GM12878 (cell line): ENCODE results near the gene GAR1. TPM values are rescaled to one million over a fixed set of nuclear protein-coding genes. Genes with fewer than 3 reads are reported as not detected.

Experiments used
- ATAC-seq: fragments of 200-7000 bp; cut with Tn5 transposase; 3 replicates; pipeline ENCODE4 v1.9.1; 2020; ENCODE audit warnings: mild to moderate bottlenecking, moderate library complexity
- BruUV-seq: library from RNA; stranded (reverse); fragments of 400-500 nt; replicated peaks from 2 replicates; lab custom pipeline; 2021; lab: Mats Ljungman, UMichigan
- CTCF ChIA-PET: fragments of 300-600 bp; sonication (Branson Sonifier 250); formaldehyde crosslinking; extraction: SDS; loops from one replicate; lab custom pipeline; 2021; ENCODE audit warnings: inconsistent platforms; lab: Yijun Ruan, JAX
- POLR2A ChIA-PET: fragments of 350-600 bp; formaldehyde crosslinking; extraction: SDS; loops from one replicate; lab custom pipeline; 2021; ENCODE audit warnings: inconsistent platforms; lab: Charles Lee
- RAD21 ChIA-PET: fragments of 300-600 bp; sonication (Branson Sonifier 250); formaldehyde crosslinking; loops from one replicate; lab custom pipeline; 2023; ENCODE audit warnings: antibody characterized with exemption; ENCODE audit not compliant: unreplicated experiment; lab: Charles Lee
- SMC1A ChIA-PET: fragments of 300-600 bp; sonication (Branson Sonifier 250); formaldehyde crosslinking; loops from one replicate; lab custom pipeline; 2023; ENCODE audit not compliant: unreplicated experiment, uncharacterized antibody; lab: Charles Lee
- DNase-seq: peaks from one replicate; pipeline ENCODE4 v3.0.0-alpha.2; 2011; ENCODE audit warnings: low read depth, low spot score
- FAIRE-seq: peaks from 3 replicates; lab custom pipeline; 2011; peaks lifted over from hg19 to GRCh38; lab: Jason Lieb, UNC
- H2AFZ ChIP-seq: 2 replicates; pipeline ENCODE4 v1.6.0; 2011; ENCODE audit warnings: low read depth, low read length, control low read depth; ENCODE audit not compliant: control insufficient read depth
- H3K27ac ChIP-seq: 2 replicates; pipeline ENCODE4 v1.5.1; 2011; ENCODE audit warnings: control low read depth; ENCODE audit not compliant: control insufficient read depth, insufficient read depth
- H3K27me3 ChIP-seq, 2 experiments: replicated peaks in 1 of 2; 2 replicates each; pipeline versions ENCODE4 v1.6.0 to v1.6.1; 2011; ENCODE audit warnings: low read length in 1 of 2; ENCODE audit not compliant: control insufficient read depth in 2 of 2, insufficient read depth in 2 of 2
- H3K36me3 ChIP-seq, 2 experiments: 2 replicates each; pipeline ENCODE4 v1.5.1; 2011; ENCODE audit warnings: low read length in 1 of 2; ENCODE audit not compliant: control insufficient read depth in 2 of 2, insufficient read depth in 2 of 2
- H3K4me1 ChIP-seq: 2 replicates; pipeline ENCODE4 v1.6.1; 2011; ENCODE audit warnings: mild to moderate bottlenecking, low read length, moderate library complexity, mixed read lengths; ENCODE audit not compliant: control insufficient read depth, insufficient read depth
- H3K4me2 ChIP-seq: 2 replicates; pipeline ENCODE4 v1.6.0; 2011; ENCODE audit warnings: control low read depth; ENCODE audit not compliant: control insufficient read depth, insufficient read depth
- H3K4me3 ChIP-seq: fragments of 200-600 bp; sonication (generic); 2 replicates; pipeline ENCODE4 v1.5.1; 2016
- H3K79me2 ChIP-seq: 2 replicates; pipeline ENCODE4 v1.6.0; 2011; ENCODE audit warnings: low read length; ENCODE audit not compliant: control insufficient read depth, insufficient read depth
- H3K9ac ChIP-seq: 2 replicates; pipeline ENCODE4 v1.8.0; 2011; ENCODE audit warnings: low read length, control low read depth, mixed read lengths; ENCODE audit not compliant: control insufficient read depth, insufficient read depth
- H3K9me3 ChIP-seq: replicated peaks from 3 replicates; pipeline ENCODE4 v1.5.1; 2011; ENCODE audit warnings: mild to moderate bottlenecking, low read length; ENCODE audit not compliant: control insufficient read depth, insufficient read depth
- H4K20me1 ChIP-seq: 2 replicates; pipeline ENCODE4 v1.6.0; 2011; ENCODE audit not compliant: control insufficient read depth, insufficient read depth
- ATF7 ChIP-seq: fragments of 450-650 bp; IDR thresholded peaks from 2 replicates; pipeline ENCODE4 v1.6.1; 2016; ENCODE audit warnings: low read depth, mild to moderate bottlenecking
- FOXK2 ChIP-seq: fragments of 450-650 bp; IDR thresholded peaks from 2 replicates; pipeline ENCODE4 v1.6.1; 2017; ENCODE audit warnings: mild to moderate bottlenecking, moderate library complexity
- KAT2A ChIP-seq: conservative IDR thresholded peaks from 2 replicates; pipeline ENCODE4 v1.6.1; 2011; ENCODE audit warnings: low read depth, low read length; ENCODE audit not compliant: control insufficient read depth
- KLF5 ChIP-seq: fragments of 450-650 bp; IDR thresholded peaks from 2 replicates; pipeline ENCODE4 v1.6.1; 2014; ENCODE audit warnings: mild to moderate bottlenecking; ENCODE audit not compliant: partially characterized antibody
- NFIC ChIP-seq: IDR thresholded peaks from 2 replicates; pipeline ENCODE4 v1.6.1; 2012; ENCODE audit warnings: low read depth, mild to moderate bottlenecking, inconsistent platforms, low read length, moderate library complexity
- NFXL1 ChIP-seq: fragments of 450-650 bp; IDR thresholded peaks from 2 replicates; pipeline ENCODE4 v1.6.1; 2017; ENCODE audit warnings: antibody characterized with exemption, mild to moderate bottlenecking, borderline replicate concordance
- NR2C2 ChIP-seq: IDR thresholded peaks from 2 replicates; pipeline ENCODE4 v1.6.1; 2011; ENCODE audit warnings: borderline replicate concordance, low read depth; ENCODE audit not compliant: control insufficient read depth, insufficient read length
- RAD21 ChIP-seq: IDR thresholded peaks from 2 replicates; pipeline ENCODE4 v1.6.1; 2011; ENCODE audit warnings: mild to moderate bottlenecking, low read depth, low read length, moderate library complexity; ENCODE audit not compliant: insufficient read depth
- SMAD1 ChIP-seq: fragments of 450-650 bp; IDR thresholded peaks from 2 replicates; pipeline ENCODE4 v1.6.1; 2018; ENCODE audit warnings: mild to moderate bottlenecking, low read depth; ENCODE audit not compliant: partially characterized antibody
- SUPT20H ChIP-seq: IDR thresholded peaks from 2 replicates; pipeline ENCODE4 v1.6.1; 2011; ENCODE audit warnings: low read depth, mild to moderate bottlenecking, low read length, moderate library complexity, borderline replicate concordance; ENCODE audit not compliant: control insufficient read depth
- TCF7 ChIP-seq: IDR thresholded peaks from 2 replicates; pipeline ENCODE4 v1.6.1; 2014; ENCODE audit warnings: antibody characterized with exemption, borderline replicate concordance
- WGBS: methylation state at CpG from one replicate; pipeline ENCODE4 v1.1.6; 2016; ENCODE audit warnings: low lambda C conversion rate; ENCODE audit not compliant: insufficient replicate concordance, insufficient coverage; ENCODE audit errors: missing lambda C conversion rate; 5-methylcytosine and 5-hydroxymethylcytosine counted together
- in situ Hi-C: fragments of 300-500 bp; cut with MboI; formaldehyde crosslinking; loops from 9 replicates; pipeline ENCODE4 v1.14.3; 2018; ENCODE audit warnings: mixed read lengths
- intact Hi-C: fragments of 100-400 bp; cut with micrococcal nuclease; formaldehyde crosslinking; loops from one replicate; pipeline ENCODE4 v1.14.2; 2022; ENCODE audit not compliant: unreplicated experiment
- polyA plus RNA-seq, 11 experiments: library from polyadenylated mRNA; depleted of rRNA in 4 of 11; unstranded in 6 of 11; stranded (reverse) in 5 of 11; fragments of >200 nt; fragmentation: Nextera tagmentation in 4 of 11; fragmentation: Illumina TruSeq in 1 of 11; extraction: Ambion mirVana in 4 of 11; extraction: Trizol in 1 of 11; gene quantifications; 1 replicate in 1 of 11; 2 replicates in 10 of 11; pipeline versions ENCODE4 v1.2.1 to v1.2.3, GENCODE V29; 2011 to 2016; ENCODE audit warnings: inconsistent platforms in 2 of 11, missing spikeins in 2 of 11, low read depth in 1 of 11
- total RNA-seq, 4 experiments: library from RNA; depleted of rRNA in 3 of 4; stranded (reverse); fragments of >200 nt in 3 of 4; fragmentation: Illumina TruSeq in 1 of 4; extraction: Trizol in 1 of 4; gene quantifications; 2 replicates each; pipeline versions ENCODE4 v1.2.1 to v1.2.3, GENCODE V29; 2013 to 2021
- TF ChIP-seq, protein P1 (sequence below): IDR thresholded peaks from 2 replicates; pipeline ENCODE4 v1.6.1; 2011; ENCODE audit warnings: borderline replicate concordance, low read depth, mild to moderate bottlenecking, moderate library complexity, mixed read lengths, low read length; ENCODE audit not compliant: insufficient read depth; ENCODE audit errors: extremely low read length
- TF ChIP-seq, protein P2 (sequence below): fragments of 450-650 bp; formaldehyde crosslinking; IDR thresholded peaks from 2 replicates; pipeline ENCODE4 v1.5.0; 2022; ENCODE audit warnings: mild to moderate bottlenecking, missing genetic modification characterization

GAR1 gene
- total and polyA plus RNA-seq, 10 of the 15 experiments (the other 5 are each of a cell fraction or from before 2014, with no cell fraction given), result 11.7 to 76.3 (median 29.8) TPM

DNA sequence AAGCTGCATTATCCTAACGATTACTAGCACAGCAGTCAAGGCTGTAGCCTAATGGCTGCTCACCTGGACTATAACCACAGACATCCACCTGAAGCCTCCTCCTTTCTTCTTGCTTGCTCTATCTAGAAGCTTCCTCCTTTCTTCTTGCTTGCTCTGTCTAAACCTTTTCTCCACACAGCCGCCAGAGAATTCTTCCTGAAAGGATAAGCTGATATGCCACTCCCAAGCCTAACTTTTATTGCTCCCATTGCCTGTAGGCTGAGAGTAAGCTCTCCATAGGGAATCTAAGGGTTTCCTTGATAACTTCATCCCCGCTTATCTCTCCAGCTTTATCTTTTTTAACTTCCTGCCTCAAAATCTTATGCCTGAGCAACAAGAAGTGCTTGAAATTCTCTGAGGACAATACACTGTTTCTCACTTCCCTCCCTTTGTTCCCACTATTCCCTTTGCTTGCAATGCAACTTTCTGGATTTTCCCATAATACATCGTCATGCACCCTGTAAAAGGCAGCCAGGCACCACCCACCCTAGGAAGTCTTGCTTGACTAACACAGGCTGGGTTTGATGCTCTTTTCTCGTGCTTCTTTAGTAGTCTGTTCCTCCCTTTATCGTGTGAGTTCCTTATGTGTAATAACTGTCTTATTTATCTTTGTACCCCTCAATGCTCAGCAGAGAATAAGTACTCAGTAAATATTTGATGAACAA lies 31.0 kb downstream of the GAR1 start:
- no peak for ATAC-seq
- Histone ChIP-seq H3K36me3 (no peaks in the 10 kb centered on the region), H3K4me2 (no peak overlapping the region), H3K27me3 (no peaks in the 10 kb centered on the region), H4K20me1 (no peaks in the 10 kb centered on the region), H3K79me2 (no peaks in the 10 kb centered on the region), H3K9me3 (no peaks in the 10 kb centered on the region), H3K4me3 (no peak overlapping the region), H3K4me1 (no peaks in the 10 kb centered on the region), H3K9ac (no peak overlapping the region), H3K27ac (no peak overlapping the region), H2AFZ (no peak overlapping the region)
- POLR2A ChIA-PET, result no interaction called here
- no peak for DNase-seq
- CTCF ChIA-PET, result interaction anchor here (0.6 kb wide), 1 partner anchor 841 kb away, joined by 4 read pairs; no protein-coding TSS in a partner anchor
- SMC1A ChIA-PET, result no interaction called here
- RAD21 ChIA-PET, result no interaction called here
- FAIRE-seq, result no peak
- intact Hi-C loops (no loop called here), in situ Hi-C loops (no loop called here)
- TF ChIP-seq SUPT20H (no peak), NR2C2 (no peak), KAT2A (no peak), KLF5 (no peak), FOXK2 (no peak), RAD21 (no peak), NFIC (no peak), SMAD1 (no peak), NFXL1 (no peak), ATF7 (no peak), TCF7 (no peak)
- TF ChIP-seq, protein P1, sequence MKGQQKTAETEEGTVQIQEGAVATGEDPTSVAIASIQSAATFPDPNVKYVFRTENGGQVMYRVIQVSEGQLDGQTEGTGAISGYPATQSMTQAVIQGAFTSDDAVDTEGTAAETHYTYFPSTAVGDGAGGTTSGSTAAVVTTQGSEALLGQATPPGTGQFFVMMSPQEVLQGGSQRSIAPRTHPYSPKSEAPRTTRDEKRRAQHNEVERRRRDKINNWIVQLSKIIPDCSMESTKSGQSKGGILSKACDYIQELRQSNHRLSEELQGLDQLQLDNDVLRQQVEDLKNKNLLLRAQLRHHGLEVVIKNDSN, result no peak
- TF ChIP-seq, protein P2, sequence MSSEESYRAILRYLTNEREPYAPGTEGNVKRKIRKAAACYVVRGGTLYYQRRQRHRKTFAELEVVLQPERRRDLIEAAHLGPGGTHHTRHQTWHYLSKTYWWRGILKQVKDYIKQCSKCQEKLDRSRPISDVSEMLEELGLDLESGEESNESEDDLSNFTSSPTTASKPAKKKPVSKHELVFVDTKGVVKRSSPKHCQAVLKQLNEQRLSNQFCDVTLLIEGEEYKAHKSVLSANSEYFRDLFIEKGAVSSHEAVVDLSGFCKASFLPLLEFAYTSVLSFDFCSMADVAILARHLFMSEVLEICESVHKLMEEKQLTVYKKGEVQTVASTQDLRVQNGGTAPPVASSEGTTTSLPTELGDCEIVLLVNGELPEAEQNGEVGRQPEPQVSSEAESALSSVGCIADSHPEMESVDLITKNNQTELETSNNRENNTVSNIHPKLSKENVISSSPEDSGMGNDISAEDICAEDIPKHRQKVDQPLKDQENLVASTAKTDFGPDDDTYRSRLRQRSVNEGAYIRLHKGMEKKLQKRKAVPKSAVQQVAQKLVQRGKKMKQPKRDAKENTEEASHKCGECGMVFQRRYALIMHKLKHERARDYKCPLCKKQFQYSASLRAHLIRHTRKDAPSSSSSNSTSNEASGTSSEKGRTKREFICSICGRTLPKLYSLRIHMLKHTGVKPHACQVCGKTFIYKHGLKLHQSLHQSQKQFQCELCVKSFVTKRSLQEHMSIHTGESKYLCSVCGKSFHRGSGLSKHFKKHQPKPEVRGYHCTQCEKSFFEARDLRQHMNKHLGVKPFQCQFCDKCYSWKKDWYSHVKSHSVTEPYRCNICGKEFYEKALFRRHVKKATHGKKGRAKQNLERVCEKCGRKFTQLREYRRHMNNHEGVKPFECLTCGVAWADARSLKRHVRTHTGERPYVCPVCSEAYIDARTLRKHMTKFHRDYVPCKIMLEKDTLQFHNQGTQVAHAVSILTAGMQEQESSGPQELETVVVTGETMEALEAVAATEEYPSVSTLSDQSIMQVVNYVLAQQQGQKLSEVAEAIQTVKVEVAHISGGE (CRISPR knock-in tag), result no peak
- 37% methylated on average over 6 of the region's 6 CpGs for WGBS
- BruUV-seq, result no TSS peak
